Breast epithelium (tissue), 4 donors: Measurements from ENCODE around the gene SPATA6. TPM values are rescaled to one million over a fixed set of nuclear protein-coding genes. Genes with fewer than 3 reads are reported as not detected.

ENCODE experiments used
- DNase-seq, 2 donors: peaks; one replicate each; pipeline ENCODE4 v3.0.0-alpha.2; 2019; ENCODE audit warnings: low spot score in 2 of 2
- H3K27ac ChIP-seq, 2 donors: fragments of 200-600 bp; sonication (generic) in 1 of 2; one replicate each; pipeline ENCODE4 v1.5.1; 2016 to 2019; ENCODE audit warnings: mild to moderate bottlenecking in 1 of 2
- H3K27me3 ChIP-seq, 2 donors: fragments of 200-600 bp; sonication (generic) in 1 of 2; one replicate each; pipeline versions ENCODE4 v1.5.1 to v1.6.0; 2017 to 2019; ENCODE audit warnings: control low read depth in 1 of 2, mild to moderate bottlenecking in 1 of 2
- H3K36me3 ChIP-seq: fragments of 200-600 bp; one replicate; pipeline ENCODE4 v1.5.1; 2019
- H3K4me1 ChIP-seq, 2 donors: fragments of 200-600 bp; sonication (generic); one replicate each; pipeline ENCODE4 v1.5.1; 2016 to 2019; ENCODE audit warnings: control low read depth in 1 of 2
- H3K4me3 ChIP-seq, 3 donors: fragments of 200-600 bp; sonication (generic); 1 replicate in 2 of 3; 2 replicates in 1 of 3; pipeline ENCODE4 v1.5.1; 2016 to 2019; ENCODE audit warnings: mild to moderate bottlenecking in 3 of 3, moderate library complexity in 2 of 3
- H3K9me3 ChIP-seq, 2 donors: fragments of 200-600 bp; sonication (generic) in 1 of 2; one replicate each; pipeline ENCODE4 v1.5.1; 2016 to 2019; ENCODE audit warnings: control low read depth in 1 of 2
- CTCF ChIP-seq, 3 donors: fragments of 450-650 bp; IDR thresholded peaks; one replicate each; pipeline ENCODE4 v1.5.1; 2016 to 2017; ENCODE audit warnings: antibody characterized with exemption in 3 of 3, mild to moderate bottlenecking in 3 of 3, moderate library complexity in 3 of 3
- POLR2A ChIP-seq: fragments of 450-650 bp; IDR thresholded peaks from one replicate; pipeline ENCODE4 v1.6.1; 2016; ENCODE audit warnings: antibody characterized with exemption, mild to moderate bottlenecking, moderate library complexity
- POLR2AphosphoS5 ChIP-seq, 3 donors: sonication (generic); formaldehyde crosslinking; IDR thresholded peaks; one replicate each; pipeline ENCODE4 v1.6.1; 2017; ENCODE audit warnings: antibody characterized with exemption in 3 of 3
- intact Hi-C: fragments of 100-400 bp; cut with DNase I; formaldehyde crosslinking; loops from one replicate; pipeline ENCODE4 v1.15.1; 2023; ENCODE audit warnings: low total_unique reads
- total RNA-seq, 3 donors: library from RNA; depleted of rRNA; stranded (reverse); fragments of >200 nt; gene quantifications; one replicate each; pipeline ENCODE4 v1.1.0, GENCODE V29; 2016

SPATA6 gene
- total RNA-seq, 3 donors from 2014 or later: 25.6 to 43.3 (median 34.7) TPM

- Histone ChIP-seq H3K9me3 (peaks cover 0 to 5% of the 10 kb centered on the region in 2 donors), H3K27me3 (no peaks in the 10 kb centered on the region), H3K36me3 (no peaks in the 10 kb centered on the region), H3K27ac (peak overlapping the region; percentile 97), H3K4me1 (no peaks in the 10 kb centered on the region), H3K4me3 (peak overlapping the region; percentile 55 to 87 (median 83))
- intact Hi-C loops: no loop called here
- no peak for DNase-seq
- TF ChIP-seq POLR2A (no peak), CTCF (IDR thresholded peaks at IDR 0.05) (no peak), POLR2AphosphoS5 (IDR thresholded peaks at IDR 0.05) (no peak)
Measured at GRCh38 chr1:48470950-48471690, 884 bp downstream of the SPATA6 start.

- peak overlapping the region; percentile 55 to 87 (median 83) for H3K4me3 ChIP-seq
- H3K9me3 ChIP-seq: peaks cover 0 to 3% of the 10 kb centered on the region in 2 donors
- no peaks in the 10 kb centered on the region for H3K36me3 ChIP-seq
- no peaks in the 10 kb centered on the region for H3K4me1 ChIP-seq
- TF ChIP-seq CTCF (IDR thresholded peaks at IDR 0.05): no peak
- no peak for TF ChIP-seq POLR2AphosphoS5 (IDR thresholded peaks at IDR 0.05)
- TF ChIP-seq POLR2A: no peak
- peak overlapping the region; percentile 97 for H3K27ac ChIP-seq
- intact Hi-C loops: no loop called here
- no peaks in the 10 kb centered on the region for H3K27me3 ChIP-seq
- DNase-seq: no peak
Measured at GRCh38 chr1:48470481-48470855, 1.5 kb downstream of the SPATA6 start.

GRCh38 chr1:48469616-48470480 is 2.2 kb downstream of the SPATA6 start:
- intact Hi-C loops: no loop called here
- Histone ChIP-seq H3K27me3 (no peaks in the 10 kb centered on the region), H3K9me3 (no peaks in the 10 kb centered on the region), H3K36me3 (no peaks in the 10 kb centered on the region), H3K27ac (peak overlapping the region; percentile 97), H3K4me3 (peak overlapping the region; percentile 55 to 87 (median 83)), H3K4me1 (no peaks in the 10 kb centered on the region)
- DNase-seq: peak in 1 of 2 donors; percentile 63
- TF ChIP-seq POLR2A: no peak
- peak in 1 of 3 donors; percentile 42 for TF ChIP-seq POLR2AphosphoS5 (IDR thresholded peaks at IDR 0.05)
- TF ChIP-seq CTCF (IDR thresholded peaks at IDR 0.05): no peak

- H3K4me1 ChIP-seq: no peaks in the 10 kb centered on the region
- no peak for TF ChIP-seq POLR2A
- no peak for TF ChIP-seq CTCF (IDR thresholded peaks at IDR 0.05)
- TF ChIP-seq POLR2AphosphoS5 (IDR thresholded peaks at IDR 0.05): no peak
- DNase-seq: no peak
- no peaks in the 10 kb centered on the region for H3K9me3 ChIP-seq
- no peak overlapping the region for H3K4me3 ChIP-seq
- no peak overlapping the region for H3K27ac ChIP-seq
- intact Hi-C loops: no loop called here
- no peaks in the 10 kb centered on the region for H3K36me3 ChIP-seq
- H3K27me3 ChIP-seq: no peaks in the 10 kb centered on the region
Measured at GRCh38 chr1:48466594-48466993, 5.4 kb downstream of the SPATA6 start.
